Heart left ventricle (tissue), 13 donors: ENCODE results near the gene LRRC41.
"Not testable (repeated sequence)": the region's sequence is repeated elsewhere in the genome, so short reads cannot be mapped to it uniquely, and the experiment has no call there.

Experiments used
- CTCF ChIP-seq, 12 donors: fragments of 200-600 bp; sonication (generic) in 4 of 12; IDR thresholded peaks; one replicate each; pipeline versions ENCODE4 v1.5.0 to v1.8.0; 2018 to 2022; ENCODE audit warnings: antibody characterized with exemption in 12 of 12, mild to moderate bottlenecking in 5 of 12
- POLR2A ChIP-seq, 2 donors: fragments of 450-650 bp; IDR thresholded peaks; one replicate each; pipeline ENCODE4 v1.6.1; 2017; ENCODE audit warnings: antibody characterized with exemption in 2 of 2, mild to moderate bottlenecking in 2 of 2, moderate library complexity in 2 of 2
- donor health status: ischemic (EF 13 %, LVEDD 7.1; RV severe dilation, severe dysfunction).
- donor health status: DM: no; HTN: yes; CAD: no.
- donor health status: DM: no; HTN: no; CAD: no.
- donor health status: ischemic (EF 25% LVEDD 6.9; RV normal size, moderate dysfunction).
- donor health status: ischemic (EF 25% LVEDD 5.7; RV mildly dilated, moderate dysfunction).
- donor health status: ischemic (EF 35%, LVEDD 5.7; RV mildly dilated, moderate dysfunction).
- donor health status: nonischemic (EF 11% LVEDD 7.7; RV severe dilation, severe dysfunction).
- donor health status: DM: yes; HTN: yes; CAD: no.
- donor health status: PGD.
- donor health status: ischemic (EF 29% LVEDD 5.4; RV normal size, mild dysfunction).
- donor health status: nonischemic (EF 23%, LVEDD 6.1; RV moderate dilation, normal function).

- not testable (repeated sequence) for TF ChIP-seq CTCF, POLR2A (IDR thresholded peaks at IDR 0.05)
These were observed 28.5 kb upstream of the LRRC41 start for GRCh38 chr1:46331786-46332540.
